IMR-90 (cell line): ENCODE results near the gene MARK2. TPM values are rescaled to one million over a fixed set of nuclear protein-coding genes. Genes with fewer than 3 reads are reported as not detected.

Source experiments
- ATAC-seq: fragments of 200-7000 bp; cut with Tn5 transposase; 2 replicates; pipeline ENCODE4 v1.9.1; 2020; ENCODE audit warnings: low read depth, mild to moderate bottlenecking, moderate library complexity
- BruUV-seq: library from RNA; stranded (reverse); fragments of 400-500 nt; replicated peaks from 2 replicates; lab custom pipeline; 2021; lab: Mats Ljungman, UMichigan
- CTCF ChIA-PET: fragments of 300-600 bp; formaldehyde crosslinking; extraction: SDS; loops from one replicate; lab custom pipeline; 2021; ENCODE audit warnings: antibody characterized with exemption; lab: Yijun Ruan, JAX
- POLR2A ChIA-PET: fragments of 300-600 bp; sonication (Branson Sonifier 250); formaldehyde crosslinking; loops from one replicate; lab custom pipeline; 2022; ENCODE audit warnings: antibody characterized with exemption; ENCODE audit not compliant: unreplicated experiment; lab: Charles Lee
- DNase-seq: peaks from one replicate; pipeline ENCODE4 v3.0.0; 2013
- H2AFZ ChIP-seq: replicated peaks from 2 replicates; pipeline ENCODE3; 2013; ENCODE audit warnings: low read length, mild to moderate bottlenecking; ENCODE audit not compliant: poor library complexity
- H2AK5ac ChIP-seq: 2 replicates; pipeline ENCODE4 v1.6.1; 2013; ENCODE audit warnings: low read depth, low read length, inconsistent platforms
- H2AK9ac ChIP-seq: replicated peaks from 2 replicates; pipeline ENCODE3; 2013; ENCODE audit warnings: mild to moderate bottlenecking, low read depth, low read length, moderate library complexity; ENCODE audit not compliant: poor library complexity
- H2BK120ac ChIP-seq: 2 replicates; pipeline ENCODE4 v1.6.1; 2013; ENCODE audit warnings: low read depth, low read length, inconsistent platforms
- H2BK15ac ChIP-seq: 3 replicates; pipeline ENCODE4 v1.6.1; 2013; ENCODE audit warnings: low read depth, low read length, inconsistent platforms
- H2BK20ac ChIP-seq: 2 replicates; pipeline ENCODE4 v1.6.1; 2013; ENCODE audit warnings: low read depth, mild to moderate bottlenecking, inconsistent platforms, low read length, moderate library complexity
- H2BK5ac ChIP-seq: 2 replicates; pipeline ENCODE4 v1.6.1; 2013; ENCODE audit warnings: mild to moderate bottlenecking, low read depth, low read length, inconsistent platforms; ENCODE audit not compliant: poor library complexity, severe bottlenecking
- H3K14ac ChIP-seq: replicated peaks from 2 replicates; pipeline ENCODE4 v1.6.1; 2013; ENCODE audit warnings: low read depth, low read length, inconsistent platforms
- H3K18ac ChIP-seq: 2 replicates; pipeline ENCODE4 v1.6.1; 2013; ENCODE audit warnings: low read depth, low read length, control low read depth
- H3K23ac ChIP-seq: 2 replicates; pipeline ENCODE4 v1.6.1; 2013; ENCODE audit warnings: low read depth, low read length, inconsistent platforms
- H3K27ac ChIP-seq: 2 replicates; pipeline ENCODE4 v1.5.1; 2013; ENCODE audit warnings: mild to moderate bottlenecking, control low read depth, low read length; ENCODE audit not compliant: insufficient read depth
- H3K27me3 ChIP-seq: 2 replicates; pipeline ENCODE4 v1.6.1; 2013; ENCODE audit warnings: low read length; ENCODE audit not compliant: control insufficient read depth, insufficient read depth
- H3K36me3 ChIP-seq: 2 replicates; pipeline ENCODE4 v1.6.1; 2013; ENCODE audit warnings: low read length, mixed read lengths; ENCODE audit not compliant: control insufficient read depth, insufficient read depth
- H3K4ac ChIP-seq: 2 replicates; pipeline ENCODE4 v1.6.1; 2013; ENCODE audit warnings: low read depth, low read length, inconsistent platforms
- H3K4me1 ChIP-seq: 2 replicates; pipeline ENCODE4 v1.6.1; 2013; ENCODE audit warnings: low read length, mixed read lengths; ENCODE audit not compliant: control insufficient read depth, insufficient read depth
- H3K4me2 ChIP-seq: 2 replicates; pipeline ENCODE4 v1.6.1; 2013; ENCODE audit warnings: low read depth, mild to moderate bottlenecking, control low read depth, low read length, moderate library complexity
- H3K4me3 ChIP-seq: 2 replicates; pipeline ENCODE4 v1.5.1; 2013; ENCODE audit warnings: low read depth, mild to moderate bottlenecking, control low read depth, low read length, moderate library complexity; ENCODE audit not compliant: insufficient read depth
- H3K56ac ChIP-seq: 2 replicates; pipeline ENCODE4 v1.6.1; 2013; ENCODE audit warnings: low read length, inconsistent platforms; ENCODE audit not compliant: insufficient read depth; ENCODE audit errors: extremely low read depth
- H3K79me1 ChIP-seq, 2 experiments: 2 replicates each; pipeline ENCODE4 v1.6.1; 2013; ENCODE audit warnings: low read length in 2 of 2, inconsistent platforms in 1 of 2, low read depth in 1 of 2
- H3K9ac ChIP-seq: 2 replicates; pipeline ENCODE4 v1.6.1; 2013; ENCODE audit warnings: low read depth, low read length, control low read depth
- H3K9me1 ChIP-seq: 2 replicates; pipeline ENCODE4 v1.6.1; 2013; ENCODE audit warnings: low read length, inconsistent platforms; ENCODE audit not compliant: insufficient read depth
- H3K9me3 ChIP-seq: 2 replicates; pipeline ENCODE4 v1.6.1; 2013; ENCODE audit warnings: low read length; ENCODE audit not compliant: control insufficient read depth, insufficient read depth
- H4K20me1 ChIP-seq: 2 replicates; pipeline ENCODE4 v1.6.1; 2013; ENCODE audit warnings: low read length, inconsistent platforms; ENCODE audit not compliant: insufficient read depth
- H4K5ac ChIP-seq: 2 replicates; pipeline ENCODE4 v1.6.1; 2013; ENCODE audit warnings: mild to moderate bottlenecking, low read depth, low read length, control low read depth
- H4K8ac ChIP-seq, 2 experiments: 2 replicates each; pipeline ENCODE4 v1.6.1; 2013; ENCODE audit warnings: low read depth in 2 of 2, low read length in 2 of 2, control low read depth in 1 of 2, inconsistent platforms in 1 of 2
- H4K91ac ChIP-seq: 2 replicates; pipeline ENCODE4 v1.6.1; 2013; ENCODE audit warnings: low read depth, low read length, inconsistent platforms; ENCODE audit not compliant: insufficient read depth
- BHLHE40 ChIP-seq: fragments of 150-350 bp; IDR thresholded peaks from 2 replicates; pipeline ENCODE4 v1.6.1; 2016; ENCODE audit warnings: mild to moderate bottlenecking, low read depth, low read length
- CEBPB ChIP-seq: IDR thresholded peaks from 2 replicates; pipeline ENCODE4 v1.6.1; 2012; ENCODE audit warnings: low read depth, low read length, improper control_type of control experiment
- CHD1 ChIP-seq: IDR thresholded peaks from 2 replicates; pipeline ENCODE4 v1.6.1; 2012; ENCODE audit warnings: low read depth, low read length, improper control_type of control experiment
- ELK1 ChIP-seq: fragments of 150-350 bp; IDR thresholded peaks from 2 replicates; pipeline ENCODE4 v1.6.1; 2016; ENCODE audit warnings: low read depth, mild to moderate bottlenecking, low read length, moderate library complexity, borderline replicate concordance
- MAFK ChIP-seq: IDR thresholded peaks from 2 replicates; pipeline ENCODE4 v1.6.1; 2012; ENCODE audit warnings: low read depth, low read length, improper control_type of control experiment
- MAZ ChIP-seq: IDR thresholded peaks from 2 replicates; pipeline ENCODE4 v1.6.1; 2012; ENCODE audit warnings: low read depth, mild to moderate bottlenecking, low read length, improper control_type of control experiment, moderate library complexity, borderline replicate concordance
- MXI1 ChIP-seq: IDR thresholded peaks from 2 replicates; pipeline ENCODE4 v1.6.1; 2012; ENCODE audit warnings: low read depth, mild to moderate bottlenecking, low read length, moderate library complexity, borderline replicate concordance
- NFE2L2 ChIP-seq: fragments of 150-350 bp; IDR thresholded peaks from 2 replicates; pipeline ENCODE4 v1.6.1; 2016; ENCODE audit warnings: low read depth, mild to moderate bottlenecking, low read length
- POLR2A ChIP-seq: IDR thresholded peaks from 2 replicates; pipeline ENCODE4 v1.6.1; 2012; ENCODE audit warnings: mild to moderate bottlenecking, low read depth, low read length
- RAD21 ChIP-seq: IDR thresholded peaks from 2 replicates; pipeline ENCODE4 v1.6.1; 2012; ENCODE audit warnings: low read length, improper control_type of control experiment
- RCOR1 ChIP-seq: IDR thresholded peaks from 2 replicates; pipeline ENCODE4 v1.6.1; 2012; ENCODE audit warnings: mild to moderate bottlenecking, low read length, improper control_type of control experiment; ENCODE audit not compliant: insufficient replicate concordance
- RFX5 ChIP-seq: IDR thresholded peaks from 2 replicates; pipeline ENCODE4 v1.8.0; 2012; ENCODE audit warnings: low read depth, mild to moderate bottlenecking, low read length, moderate library complexity
- SMC3 ChIP-seq: fragments of 150-350 bp; IDR thresholded peaks from 2 replicates; pipeline ENCODE4 v1.6.1; 2016; ENCODE audit warnings: low read depth, mild to moderate bottlenecking, antibody characterized with exemption, low read length, moderate library complexity
- USF2 ChIP-seq: fragments of 150-350 bp; IDR thresholded peaks from 2 replicates; pipeline ENCODE4 v1.6.1; 2017; ENCODE audit warnings: mild to moderate bottlenecking, antibody characterized with exemption, low read length, low read depth
- WGBS, 2 experiments: methylation state at CpG; one replicate each; pipeline versions ENCODE4 v1.1.5 to v1.1.7; 2013; ENCODE audit warnings: missing lambda C conversion rate in 2 of 2; ENCODE audit not compliant: insufficient read length in 1 of 2; ENCODE audit errors: extremely low coverage in 2 of 2; 5-methylcytosine and 5-hydroxymethylcytosine counted together
- dilution Hi-C: fragments of 300-500 bp; cut with HindIII; formaldehyde crosslinking; loops from one replicate; pipeline ENCODE4 v1.14.3; 2018; ENCODE audit warnings: low sequenced_read_pairs; ENCODE audit not compliant: unreplicated experiment
- in situ Hi-C: fragments of 300-500 bp; cut with MboI; formaldehyde crosslinking; loops from 3 replicates; pipeline ENCODE4 v1.14.3; 2019; ENCODE audit warnings: low sequenced_read_pairs, inconsistent platforms, mixed read lengths
- intact Hi-C: fragments of 100-400 bp; cut with micrococcal nuclease; formaldehyde crosslinking; loops from 2 replicates; pipeline ENCODE4 v1.10.0; 2022
- polyA plus RNA-seq, 3 experiments: library from polyadenylated mRNA; depleted of rRNA; stranded (reverse); fragments of >200 nt; gene quantifications; 2 replicates each; pipeline ENCODE4 v1.2.3, GENCODE V29; 2012; ENCODE audit warnings: low replicate concordance in 1 of 3
- total RNA-seq: library from RNA; depleted of rRNA; stranded (reverse); fragments of >200 nt; gene quantifications from 2 replicates; pipeline ENCODE4 v1.2.3, GENCODE V29; 2012
- TF ChIP-seq, protein P1 (sequence below): conservative IDR thresholded peaks from 2 replicates; pipeline ENCODE4 v1.5.1; 2012; ENCODE audit warnings: mild to moderate bottlenecking, low read depth, low read length, improper control_type of control experiment

The MARK2 gene
- total and polyA plus RNA-seq, 2 of the 4 experiments (the other 2 are of a cell fraction): 6.6 to 17.3 TPM

GRCh38 chr11:63897459-63898146, 58.7 kb downstream of the MARK2 start:
- ATAC-seq (no peak), DNase-seq (no peak)
- H4K91ac ChIP-seq: no peak overlapping the region
- TF ChIP-seq BHLHE40 (no peak), RAD21 (no peak), MAZ (no peak), SMC3 (no peak), RFX5 (no peak), ELK1 (no peak), CEBPB (no peak), NFE2L2 (no peak), RCOR1 (no peak), POLR2A (no peak), USF2 (no peak), MAFK (no peak), MXI1 (no peak), CHD1 (no peak)
- TF ChIP-seq, protein P1, sequence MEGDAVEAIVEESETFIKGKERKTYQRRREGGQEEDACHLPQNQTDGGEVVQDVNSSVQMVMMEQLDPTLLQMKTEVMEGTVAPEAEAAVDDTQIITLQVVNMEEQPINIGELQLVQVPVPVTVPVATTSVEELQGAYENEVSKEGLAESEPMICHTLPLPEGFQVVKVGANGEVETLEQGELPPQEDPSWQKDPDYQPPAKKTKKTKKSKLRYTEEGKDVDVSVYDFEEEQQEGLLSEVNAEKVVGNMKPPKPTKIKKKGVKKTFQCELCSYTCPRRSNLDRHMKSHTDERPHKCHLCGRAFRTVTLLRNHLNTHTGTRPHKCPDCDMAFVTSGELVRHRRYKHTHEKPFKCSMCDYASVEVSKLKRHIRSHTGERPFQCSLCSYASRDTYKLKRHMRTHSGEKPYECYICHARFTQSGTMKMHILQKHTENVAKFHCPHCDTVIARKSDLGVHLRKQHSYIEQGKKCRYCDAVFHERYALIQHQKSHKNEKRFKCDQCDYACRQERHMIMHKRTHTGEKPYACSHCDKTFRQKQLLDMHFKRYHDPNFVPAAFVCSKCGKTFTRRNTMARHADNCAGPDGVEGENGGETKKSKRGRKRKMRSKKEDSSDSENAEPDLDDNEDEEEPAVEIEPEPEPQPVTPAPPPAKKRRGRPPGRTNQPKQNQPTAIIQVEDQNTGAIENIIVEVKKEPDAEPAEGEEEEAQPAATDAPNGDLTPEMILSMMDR: no peak
- no peak overlapping the region for H3K9ac ChIP-seq
- peaks cover 57% of the 10 kb centered on the region for H3K36me3 ChIP-seq
- H4K8ac ChIP-seq: no peak overlapping the region
- H3K56ac ChIP-seq: no peak overlapping the region
- H3K23ac ChIP-seq: no peak overlapping the region
- no peak overlapping the region for H2BK5ac ChIP-seq
- no peaks in the 10 kb centered on the region for H3K9me3 ChIP-seq
- H4K20me1 ChIP-seq: peaks cover 22% of the 10 kb centered on the region
- peaks cover 14 to 46% of the 10 kb centered on the region in 2 experiments for H3K79me1 ChIP-seq
- ChIA-PET CTCF (no interaction called here), POLR2A (no interaction called here)
- no peak overlapping the region for H3K4me2 ChIP-seq
- H3K14ac ChIP-seq: no peak overlapping the region
- H4K5ac ChIP-seq: no peak overlapping the region
- no peak overlapping the region for H3K27ac ChIP-seq
- no peak overlapping the region for H3K4ac ChIP-seq
- in situ Hi-C loops (no loop called here), dilution Hi-C loops (no loop called here), intact Hi-C loops (no loop called here)
- H3K27me3 ChIP-seq: no peaks in the 10 kb centered on the region
- BruUV-seq: no TSS peak
- no CpG with 5 or more reads among the region's 10 CpGs for WGBS, 2 experiments
- no peak overlapping the region for H2AK9ac ChIP-seq
- H2AFZ ChIP-seq: no peak overlapping the region
- no peaks in the 10 kb centered on the region for H3K4me1 ChIP-seq
- H3K4me3 ChIP-seq: no peak overlapping the region
- H3K9me1 ChIP-seq: 0 out of 2 replicates have a peak, but pooled peaks cover 4% of the 10 kb centered on the region
- H2BK120ac ChIP-seq: no peak overlapping the region
- no peak overlapping the region for H3K18ac ChIP-seq
- no peak overlapping the region for H2BK15ac ChIP-seq
- no peak overlapping the region for H2BK20ac ChIP-seq
- no peak overlapping the region for H2AK5ac ChIP-seq
